ENCODE measurements around the gene CCDC191.

- TF ChIP-seq, protein P1, sequence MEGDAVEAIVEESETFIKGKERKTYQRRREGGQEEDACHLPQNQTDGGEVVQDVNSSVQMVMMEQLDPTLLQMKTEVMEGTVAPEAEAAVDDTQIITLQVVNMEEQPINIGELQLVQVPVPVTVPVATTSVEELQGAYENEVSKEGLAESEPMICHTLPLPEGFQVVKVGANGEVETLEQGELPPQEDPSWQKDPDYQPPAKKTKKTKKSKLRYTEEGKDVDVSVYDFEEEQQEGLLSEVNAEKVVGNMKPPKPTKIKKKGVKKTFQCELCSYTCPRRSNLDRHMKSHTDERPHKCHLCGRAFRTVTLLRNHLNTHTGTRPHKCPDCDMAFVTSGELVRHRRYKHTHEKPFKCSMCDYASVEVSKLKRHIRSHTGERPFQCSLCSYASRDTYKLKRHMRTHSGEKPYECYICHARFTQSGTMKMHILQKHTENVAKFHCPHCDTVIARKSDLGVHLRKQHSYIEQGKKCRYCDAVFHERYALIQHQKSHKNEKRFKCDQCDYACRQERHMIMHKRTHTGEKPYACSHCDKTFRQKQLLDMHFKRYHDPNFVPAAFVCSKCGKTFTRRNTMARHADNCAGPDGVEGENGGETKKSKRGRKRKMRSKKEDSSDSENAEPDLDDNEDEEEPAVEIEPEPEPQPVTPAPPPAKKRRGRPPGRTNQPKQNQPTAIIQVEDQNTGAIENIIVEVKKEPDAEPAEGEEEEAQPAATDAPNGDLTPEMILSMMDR (IDR thresholded peaks at IDR 0.05; ENCODE audit: low read length), result no peak
- TF ChIP-seq EZH2phosphoT487 (IDR thresholded peaks at IDR 0.05; ENCODE audit: low read length), result no peak
Observed at GRCh38 chr3:113966172-113966571, 90.2 kb downstream of the CCDC191 start.

All from MM.1S (cell line).